ENCODE results near the gene IL33. TPM values are rescaled to one million over a fixed set of nuclear protein-coding genes. Genes with fewer than 3 reads are reported as not detected.

The IL33 gene
- polyA plus RNA-seq, 1 donor from 2014 or later, result not detected

GRCh38 chr9:6232336-6232945, 16.8 kb downstream of the IL33 start:
- no peaks in the 10 kb centered on the region for H3K36me3 ChIP-seq (ENCODE audit: insufficient read depth, low read length)
- H3K9me2 ChIP-seq (ENCODE audit: insufficient read depth, low read length), result no peaks in the 10 kb centered on the region
- no peaks in the 10 kb centered on the region for H4K20me1 ChIP-seq (ENCODE audit: insufficient read depth)
- no peaks in the 10 kb centered on the region for H3K9me3 ChIP-seq (ENCODE audit: low read length)
- H3F3A ChIP-seq (ENCODE audit: insufficient read depth, low read length, poor library complexity, severe bottlenecking), result no peaks in the 10 kb centered on the region
- no peak for TF ChIP-seq POLR2AphosphoS5 (IDR thresholded peaks at IDR 0.05)
- TF ChIP-seq, protein P1, sequence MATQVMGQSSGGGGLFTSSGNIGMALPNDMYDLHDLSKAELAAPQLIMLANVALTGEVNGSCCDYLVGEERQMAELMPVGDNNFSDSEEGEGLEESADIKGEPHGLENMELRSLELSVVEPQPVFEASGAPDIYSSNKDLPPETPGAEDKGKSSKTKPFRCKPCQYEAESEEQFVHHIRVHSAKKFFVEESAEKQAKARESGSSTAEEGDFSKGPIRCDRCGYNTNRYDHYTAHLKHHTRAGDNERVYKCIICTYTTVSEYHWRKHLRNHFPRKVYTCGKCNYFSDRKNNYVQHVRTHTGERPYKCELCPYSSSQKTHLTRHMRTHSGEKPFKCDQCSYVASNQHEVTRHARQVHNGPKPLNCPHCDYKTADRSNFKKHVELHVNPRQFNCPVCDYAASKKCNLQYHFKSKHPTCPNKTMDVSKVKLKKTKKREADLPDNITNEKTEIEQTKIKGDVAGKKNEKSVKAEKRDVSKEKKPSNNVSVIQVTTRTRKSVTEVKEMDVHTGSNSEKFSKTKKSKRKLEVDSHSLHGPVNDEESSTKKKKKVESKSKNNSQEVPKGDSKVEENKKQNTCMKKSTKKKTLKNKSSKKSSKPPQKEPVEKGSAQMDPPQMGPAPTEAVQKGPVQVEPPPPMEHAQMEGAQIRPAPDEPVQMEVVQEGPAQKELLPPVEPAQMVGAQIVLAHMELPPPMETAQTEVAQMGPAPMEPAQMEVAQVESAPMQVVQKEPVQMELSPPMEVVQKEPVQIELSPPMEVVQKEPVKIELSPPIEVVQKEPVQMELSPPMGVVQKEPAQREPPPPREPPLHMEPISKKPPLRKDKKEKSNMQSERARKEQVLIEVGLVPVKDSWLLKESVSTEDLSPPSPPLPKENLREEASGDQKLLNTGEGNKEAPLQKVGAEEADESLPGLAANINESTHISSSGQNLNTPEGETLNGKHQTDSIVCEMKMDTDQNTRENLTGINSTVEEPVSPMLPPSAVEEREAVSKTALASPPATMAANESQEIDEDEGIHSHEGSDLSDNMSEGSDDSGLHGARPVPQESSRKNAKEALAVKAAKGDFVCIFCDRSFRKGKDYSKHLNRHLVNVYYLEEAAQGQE (IDR thresholded peaks at IDR 0.05; ENCODE audit: borderline replicate concordance), result no peak
- no peak for TF ChIP-seq MXI1 (conservative IDR thresholded peaks at IDR 0.05; ENCODE audit: poor library complexity, severe bottlenecking)
- TF ChIP-seq EZH2 (IDR thresholded peaks at IDR 0.05; ENCODE audit: borderline replicate concordance, insufficient read depth, low read length, poor library complexity, severe bottlenecking), result no peak
- no peak for TF ChIP-seq EP300 (conservative IDR thresholded peaks at IDR 0.05; ENCODE audit: poor library complexity, severe bottlenecking)
- no peak for TF ChIP-seq SMC3 (conservative IDR thresholded peaks at IDR 0.05; ENCODE audit: poor library complexity)
- TF ChIP-seq RAD21 (conservative IDR thresholded peaks at IDR 0.05), result no peak
- TF ChIP-seq, protein P2, sequence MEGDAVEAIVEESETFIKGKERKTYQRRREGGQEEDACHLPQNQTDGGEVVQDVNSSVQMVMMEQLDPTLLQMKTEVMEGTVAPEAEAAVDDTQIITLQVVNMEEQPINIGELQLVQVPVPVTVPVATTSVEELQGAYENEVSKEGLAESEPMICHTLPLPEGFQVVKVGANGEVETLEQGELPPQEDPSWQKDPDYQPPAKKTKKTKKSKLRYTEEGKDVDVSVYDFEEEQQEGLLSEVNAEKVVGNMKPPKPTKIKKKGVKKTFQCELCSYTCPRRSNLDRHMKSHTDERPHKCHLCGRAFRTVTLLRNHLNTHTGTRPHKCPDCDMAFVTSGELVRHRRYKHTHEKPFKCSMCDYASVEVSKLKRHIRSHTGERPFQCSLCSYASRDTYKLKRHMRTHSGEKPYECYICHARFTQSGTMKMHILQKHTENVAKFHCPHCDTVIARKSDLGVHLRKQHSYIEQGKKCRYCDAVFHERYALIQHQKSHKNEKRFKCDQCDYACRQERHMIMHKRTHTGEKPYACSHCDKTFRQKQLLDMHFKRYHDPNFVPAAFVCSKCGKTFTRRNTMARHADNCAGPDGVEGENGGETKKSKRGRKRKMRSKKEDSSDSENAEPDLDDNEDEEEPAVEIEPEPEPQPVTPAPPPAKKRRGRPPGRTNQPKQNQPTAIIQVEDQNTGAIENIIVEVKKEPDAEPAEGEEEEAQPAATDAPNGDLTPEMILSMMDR (IDR thresholded peaks at IDR 0.05; ENCODE audit: poor library complexity, severe bottlenecking), result no peak
- TF ChIP-seq TAF1 (IDR thresholded peaks at IDR 0.05; ENCODE audit: low read depth), result no peak
- H2AFZ ChIP-seq (ENCODE audit: low read depth, low read length), result no peak overlapping the region
- H3K9ac ChIP-seq (ENCODE audit: low read length), result no peak overlapping the region
- no peaks in the 10 kb centered on the region for H3K79me2 ChIP-seq (replicated peaks; ENCODE audit: insufficient read depth, low read length)
- no peak overlapping the region for H3K27ac ChIP-seq (ENCODE audit: low read length)
- H3K4me3 ChIP-seq (ENCODE audit: low read length), result no peak overlapping the region
- no peaks in the 10 kb centered on the region for H3K27me3 ChIP-seq (ENCODE audit: insufficient read depth, low read depth, low read length)
- no peak overlapping the region for H3K4me2 ChIP-seq (ENCODE audit: low read length)

DNA sequence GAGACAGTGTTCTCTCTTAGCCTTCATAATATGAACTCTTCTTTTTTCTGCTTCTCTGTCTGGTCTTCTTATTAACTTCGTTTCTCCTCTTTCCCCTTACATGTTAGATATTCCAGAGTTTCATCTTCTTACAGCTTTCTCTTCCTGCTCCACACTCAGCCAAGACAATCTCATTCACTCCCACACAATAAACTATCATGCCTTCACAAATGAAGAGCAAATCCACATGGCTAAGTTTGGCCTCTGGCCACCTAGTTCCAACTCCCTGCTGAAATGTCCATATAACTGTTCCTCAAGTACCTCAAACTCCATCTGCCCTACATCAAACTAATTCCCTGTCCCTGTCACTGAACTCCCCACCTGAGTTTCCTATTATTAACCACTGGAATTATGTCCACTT, 18.4 kb downstream of the IL33 start:
- Histone ChIP-seq H3K9me2 (ENCODE audit: insufficient read depth, low read length) (no peaks in the 10 kb centered on the region), H3K36me3 (ENCODE audit: insufficient read depth, low read length) (no peaks in the 10 kb centered on the region), H4K20me1 (ENCODE audit: insufficient read depth) (no peaks in the 10 kb centered on the region), H3K79me2 (replicated peaks; ENCODE audit: insufficient read depth, low read length) (no peaks in the 10 kb centered on the region), H3K27me3 (ENCODE audit: insufficient read depth, low read depth, low read length) (no peaks in the 10 kb centered on the region), H3F3A (ENCODE audit: insufficient read depth, low read length, poor library complexity, severe bottlenecking) (no peaks in the 10 kb centered on the region), H3K4me3 (ENCODE audit: low read length) (no peak overlapping the region), H3K27ac (ENCODE audit: low read length) (no peak overlapping the region), H3K9ac (ENCODE audit: low read length) (no peak overlapping the region), H2AFZ (ENCODE audit: low read depth, low read length) (no peak overlapping the region), H3K9me3 (ENCODE audit: low read length) (no peaks in the 10 kb centered on the region), H3K4me2 (ENCODE audit: low read length) (no peak overlapping the region)
- TF ChIP-seq EZH2 (IDR thresholded peaks at IDR 0.05; ENCODE audit: borderline replicate concordance, insufficient read depth, low read length, poor library complexity, severe bottlenecking) (no peak), TAF1 (IDR thresholded peaks at IDR 0.05; ENCODE audit: low read depth) (no peak), SMC3 (conservative IDR thresholded peaks at IDR 0.05; ENCODE audit: poor library complexity) (no peak), POLR2AphosphoS5 (IDR thresholded peaks at IDR 0.05) (no peak), RAD21 (conservative IDR thresholded peaks at IDR 0.05) (no peak), EP300 (conservative IDR thresholded peaks at IDR 0.05; ENCODE audit: poor library complexity, severe bottlenecking) (no peak), MXI1 (conservative IDR thresholded peaks at IDR 0.05; ENCODE audit: poor library complexity, severe bottlenecking) (no peak)
- TF ChIP-seq, protein P2 (IDR thresholded peaks at IDR 0.05; ENCODE audit: poor library complexity, severe bottlenecking), result no peak
- TF ChIP-seq, protein P1 (IDR thresholded peaks at IDR 0.05; ENCODE audit: borderline replicate concordance), result no peak
